Kidney (tissue), 14 donors: ENCODE results near the gene IQSEC1. TPM values are rescaled to one million over a fixed set of nuclear protein-coding genes. Genes with fewer than 3 reads are reported as not detected.

Source experiments
- DNase-seq, 5 donors: peaks; one replicate each; pipeline ENCODE4 v3.0.0-alpha.2; 2013 to 2020
- FAIRE-seq: peaks from 2 replicates; lab custom pipeline; 2012; peaks lifted over from hg19 to GRCh38; lab: Jason Lieb, UNC
- H3K27ac ChIP-seq, 2 donors: one replicate each; pipeline ENCODE4 v1.7.0; 2013; ENCODE audit warnings: low read depth in 2 of 2, low read length in 2 of 2, inconsistent platforms in 1 of 2
- H3K27me3 ChIP-seq: one replicate; pipeline ENCODE4 v1.7.1; 2013; ENCODE audit warnings: low read length, inconsistent platforms; ENCODE audit not compliant: control insufficient read depth, insufficient read depth
- H3K36me3 ChIP-seq, 3 donors: one replicate each; pipeline versions ENCODE4 v1.7.0 to v1.7.1; 2013; ENCODE audit warnings: low read length in 3 of 3, control low read depth in 1 of 3, inconsistent platforms in 1 of 3; ENCODE audit not compliant: insufficient read depth in 3 of 3, control insufficient read depth in 2 of 3
- H3K4me1 ChIP-seq, 3 donors: one replicate each; pipeline versions ENCODE4 v1.7.0 to v1.7.1; 2013; ENCODE audit warnings: low read length in 3 of 3, inconsistent platforms in 1 of 3, low read depth in 1 of 3; ENCODE audit not compliant: control insufficient read depth in 2 of 3, insufficient read depth in 2 of 3
- H3K4me3 ChIP-seq, 3 donors: one replicate each; pipeline versions ENCODE4 v1.7.0 to v1.8.1; 2013; ENCODE audit warnings: low read length in 3 of 3, control low read depth in 1 of 3, inconsistent platforms in 1 of 3
- H3K9ac ChIP-seq, 3 donors: one replicate each; pipeline versions ENCODE4 v1.7.0 to v1.7.1; 2013; ENCODE audit warnings: low read length in 3 of 3, control low read depth in 1 of 3, inconsistent platforms in 1 of 3
- H3K9me3 ChIP-seq, 3 donors: one replicate each; pipeline versions ENCODE4 v1.7.0 to v1.7.1; 2013; ENCODE audit warnings: low read length in 3 of 3, control low read depth in 1 of 3, inconsistent platforms in 1 of 3; ENCODE audit not compliant: control insufficient read depth in 2 of 3, insufficient read depth in 1 of 3
- CTCF ChIP-seq: IDR thresholded peaks from 3 replicates; pipeline ENCODE4 v1.5.1; 2012; ENCODE audit warnings: mild to moderate bottlenecking, moderate library complexity, borderline replicate concordance; ENCODE audit not compliant: insufficient read depth; ENCODE audit errors: extremely low read depth
- intact Hi-C: fragments of 100-400 bp; cut with DNase I; formaldehyde crosslinking; loops from one replicate; pipeline ENCODE4 v1.11.1; 2022
- polyA plus RNA-seq: library from polyadenylated mRNA; stranded (reverse); fragments of 350-450 nt; fragmentation: Illumina TruSeq; extraction: RNeasy Lipid Tissue Mini Kit (QIAGEN cat#74804); gene quantifications from one replicate; pipeline ENCODE4 v1.2.3, GENCODE V29; 2014; ENCODE audit warnings: low read depth, low replicate concordance; ENCODE audit not compliant: insufficient read depth
- total RNA-seq: library from RNA; stranded (reverse); fragmentation: NEBNext Ultra II Directional; extraction: Animal tissue kit (Norgen Biotek cat#: 25700); gene quantifications from one replicate; pipeline ENCODE4 v1.2.1, GENCODE V29; 2021
- donor health status: control.
- donor health status: control.
- donor health status: control.
- donor health status: control.
- donor health status: control.
- donor health status: DM: yes; HTN: yes; CAD: no.
- donor health status: Normal renal cell carcinoma (clear cell type).

The IQSEC1 gene
- total and polyA plus RNA-seq, 2 donors from 2014 or later, result 15.1 to 45.7 TPM

GRCh38 chr3:13074006-13074375 is 762 bp upstream of the IQSEC1 start:
- intact Hi-C loops, result no loop called here
- Histone ChIP-seq H3K9me3 (no peaks in the 10 kb centered on the region), H3K4me3 (no peak overlapping the region), H3K4me1 (no peaks in the 10 kb centered on the region), H3K9ac (no peak overlapping the region), H3K27ac (no peak overlapping the region), H3K27me3 (peaks cover 21% of the 10 kb centered on the region), H3K36me3 (no peaks in the 10 kb centered on the region)
- FAIRE-seq, result no peak
- DNase-seq, result no peak
- no peak for TF ChIP-seq CTCF

GRCh38 chr3:13072600-13073325 is 466 bp downstream of the IQSEC1 start:
- intact Hi-C loops, result no loop called here
- H3K27me3 ChIP-seq, result peaks cover 21% of the 10 kb centered on the region
- H3K36me3 ChIP-seq, result no peaks in the 10 kb centered on the region
- H3K4me1 ChIP-seq, result no peaks in the 10 kb centered on the region
- no peak overlapping the region for H3K27ac ChIP-seq
- no peak overlapping the region for H3K9ac ChIP-seq
- no peak for TF ChIP-seq CTCF
- FAIRE-seq (no peak), DNase-seq (peak in 3 of 5 donors; percentile 25 to 71 (median 32))
- no peak overlapping the region for H3K4me3 ChIP-seq
- no peaks in the 10 kb centered on the region for H3K9me3 ChIP-seq

- DNase-seq (no peak), FAIRE-seq (no peak)
- TF ChIP-seq CTCF, result no peak
- intact Hi-C loops, result no loop called here
- Histone ChIP-seq H3K27ac (no peak overlapping the region), H3K36me3 (no peaks in the 10 kb centered on the region), H3K9ac (no peak overlapping the region), H3K27me3 (peaks cover 21% of the 10 kb centered on the region), H3K9me3 (no peaks in the 10 kb centered on the region), H3K4me1 (no peaks in the 10 kb centered on the region), H3K4me3 (no peak overlapping the region)
These were observed 1.0 kb downstream of the IQSEC1 start for GRCh38 chr3:13072239-13072599.

GRCh38 chr3:13071695-13072094 is 1.5 kb downstream of the IQSEC1 start:
- Histone ChIP-seq H3K36me3 (no peaks in the 10 kb centered on the region), H3K27ac (no peak overlapping the region), H3K9me3 (no peaks in the 10 kb centered on the region), H3K4me1 (no peaks in the 10 kb centered on the region), H3K4me3 (no peak overlapping the region), H3K27me3 (peaks cover 21% of the 10 kb centered on the region), H3K9ac (no peak overlapping the region)
- no peak for DNase-seq
- no peak for FAIRE-seq
- no peak for TF ChIP-seq CTCF
- intact Hi-C loops, result no loop called here
